MV-4-11 (cell line): ENCODE measurements around the gene ID4.

Experiments used
- DNase-seq: peaks from one replicate; lab custom pipeline; 2025; lab: John Stamatoyannopoulos, UW

The ID4 gene, protein sequence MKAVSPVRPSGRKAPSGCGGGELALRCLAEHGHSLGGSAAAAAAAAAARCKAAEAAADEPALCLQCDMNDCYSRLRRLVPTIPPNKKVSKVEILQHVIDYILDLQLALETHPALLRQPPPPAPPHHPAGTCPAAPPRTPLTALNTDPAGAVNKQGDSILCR

DNA sequence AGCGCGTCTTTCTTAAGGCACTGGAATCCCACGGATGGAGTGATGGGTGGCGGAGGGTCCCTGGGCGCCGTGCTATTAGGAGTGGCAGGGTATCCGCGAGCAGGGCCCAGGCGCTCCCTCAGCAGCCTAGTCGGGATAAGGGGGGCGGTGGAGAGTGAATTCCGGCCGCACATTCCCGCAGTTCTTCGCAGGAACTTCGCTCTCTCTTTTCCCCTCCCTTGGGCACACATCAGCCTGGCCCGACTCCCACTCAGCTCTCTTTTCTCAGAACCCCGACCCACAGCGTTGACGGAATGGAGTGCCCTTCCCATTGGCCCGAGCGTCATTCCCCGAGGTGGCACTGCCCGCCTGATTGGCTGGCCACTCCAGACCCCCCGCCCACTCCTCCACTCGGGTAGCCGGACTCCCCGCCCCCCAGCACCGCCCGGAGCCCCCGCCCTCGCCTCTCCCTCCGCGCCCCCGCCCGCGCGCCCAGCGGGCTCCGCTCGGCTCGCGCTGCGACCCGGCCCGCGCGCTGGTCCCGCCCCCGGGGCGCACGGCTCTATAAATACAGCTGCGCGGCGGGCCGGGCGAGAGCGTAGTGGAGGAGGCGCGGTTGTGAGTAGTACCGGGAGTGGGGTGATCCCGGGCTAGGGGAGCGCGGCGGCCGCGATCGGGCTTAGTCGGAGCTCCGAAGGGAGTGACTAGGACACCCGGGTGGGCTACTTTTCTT lies at the start of gene ID4:
ID4 (plus strand) TSS at position 572 of the 712 bp plus-strand sequence. CDS start 385 bp downstream, outside the sequence.
- DNase-seq, result no peak

DNA sequence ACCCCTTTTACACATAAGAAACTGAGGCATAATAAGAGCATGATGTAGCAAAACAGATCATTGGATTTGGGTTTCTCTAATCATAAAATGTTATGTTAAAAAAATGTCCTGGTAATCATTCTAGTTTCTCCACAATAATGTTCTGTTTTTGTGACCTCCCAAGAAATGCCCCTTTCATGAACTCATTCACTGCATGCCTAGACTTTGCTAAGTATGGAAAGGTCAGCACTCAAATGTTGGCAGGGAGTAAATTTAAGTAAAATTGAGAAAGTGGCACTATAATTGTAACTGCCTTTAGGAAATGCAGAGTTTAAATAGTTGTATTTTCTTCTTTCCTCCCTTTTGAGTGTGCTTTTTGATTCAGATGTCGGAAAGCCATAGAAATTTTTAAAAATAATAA lies 48.5 kb upstream of the ID4 start:
- DNase-seq, result no peak

DNA sequence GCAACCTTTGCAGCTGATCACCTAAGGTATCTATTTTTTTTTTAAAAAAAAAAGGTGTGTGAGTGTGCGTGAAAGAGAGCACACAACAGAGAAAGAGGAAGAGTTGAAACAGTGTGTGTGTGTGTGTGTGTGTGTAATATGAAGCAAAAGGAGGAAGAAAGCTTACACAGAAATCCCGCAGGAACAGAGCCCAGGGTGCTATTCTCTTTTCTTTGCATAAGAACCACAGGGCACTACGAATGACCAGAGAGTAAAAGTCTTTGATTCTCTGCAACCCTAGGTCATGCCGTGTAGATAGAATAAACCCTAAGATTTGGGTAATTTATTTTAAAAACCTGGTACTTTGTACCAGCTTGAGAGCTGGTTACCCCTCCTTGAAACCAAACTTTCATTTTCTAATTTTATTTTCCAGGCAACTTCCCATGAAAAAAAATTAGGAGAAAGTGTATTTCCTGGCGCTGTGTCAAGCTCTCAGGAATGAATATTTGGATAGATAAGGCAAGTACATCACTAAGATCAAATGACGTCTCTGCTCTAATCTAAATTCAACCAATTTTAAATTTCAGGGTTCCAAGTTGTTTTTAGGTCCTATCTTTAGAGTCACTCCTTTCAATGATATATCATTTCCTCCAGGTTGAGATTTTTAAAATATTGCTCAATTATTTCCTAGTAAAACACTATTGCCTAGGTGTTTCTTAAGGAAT lies 47.9 kb upstream of the ID4 start:
- DNase-seq, result peak; percentile 58

DNA sequence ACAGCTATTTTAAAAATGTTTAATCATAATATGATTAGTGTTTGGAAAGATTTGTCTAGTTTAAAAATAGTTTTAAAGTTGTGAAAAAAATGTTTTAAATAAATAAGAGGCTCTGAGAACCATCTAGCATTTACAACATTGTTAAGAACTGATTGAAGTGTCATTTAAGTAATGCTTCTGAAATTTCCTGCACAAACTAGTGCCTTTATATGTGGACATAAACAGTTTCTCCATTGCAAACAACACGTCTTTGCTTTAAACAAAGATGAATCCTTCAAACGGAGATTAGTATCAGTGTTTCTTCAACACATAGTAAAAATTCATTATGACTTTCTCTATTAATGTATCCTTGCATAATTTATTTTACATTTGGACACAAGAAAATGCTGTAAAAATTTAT lies 45.9 kb upstream of the ID4 start:
- DNase-seq, result no peak

DNA sequence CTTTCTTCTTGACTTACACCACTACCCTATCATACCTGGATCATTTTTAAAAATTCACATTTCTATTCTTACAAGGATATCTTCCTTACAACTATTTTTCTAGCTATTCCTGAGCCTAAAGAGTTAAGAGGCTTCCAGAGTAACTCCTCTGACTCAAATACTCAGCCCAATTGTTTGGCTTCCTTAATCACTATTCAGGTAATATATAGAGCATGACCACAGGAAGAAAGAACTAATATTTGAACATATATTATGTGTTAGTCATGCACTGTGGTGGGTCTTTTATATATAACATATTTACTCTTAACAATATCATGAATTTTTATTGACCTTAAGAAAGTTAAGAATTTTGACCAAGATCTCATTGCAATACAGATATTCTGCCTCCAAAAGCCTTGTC lies 42.0 kb upstream of the ID4 start:
- DNase-seq, result no peak

DNA sequence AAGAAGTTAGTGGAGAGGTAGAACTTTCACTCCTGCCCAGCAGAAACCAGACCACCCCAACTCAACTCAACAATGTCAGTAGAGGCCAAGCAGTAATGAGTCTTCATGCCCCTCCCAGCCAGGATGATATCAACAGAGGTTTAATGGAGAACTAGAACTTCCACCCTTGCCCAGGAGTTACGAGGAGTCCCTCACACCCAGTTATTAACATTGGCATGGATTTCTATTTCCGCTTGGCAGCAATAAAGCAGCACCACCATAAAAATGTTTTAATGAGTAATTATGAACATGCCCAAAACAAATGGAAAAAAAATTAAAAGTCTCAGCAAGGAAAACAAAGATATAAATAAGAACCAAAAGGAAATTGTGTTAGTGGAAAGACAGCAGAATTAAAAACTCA lies 40.7 kb upstream of the ID4 start:
- DNase-seq, result no peak

DNA sequence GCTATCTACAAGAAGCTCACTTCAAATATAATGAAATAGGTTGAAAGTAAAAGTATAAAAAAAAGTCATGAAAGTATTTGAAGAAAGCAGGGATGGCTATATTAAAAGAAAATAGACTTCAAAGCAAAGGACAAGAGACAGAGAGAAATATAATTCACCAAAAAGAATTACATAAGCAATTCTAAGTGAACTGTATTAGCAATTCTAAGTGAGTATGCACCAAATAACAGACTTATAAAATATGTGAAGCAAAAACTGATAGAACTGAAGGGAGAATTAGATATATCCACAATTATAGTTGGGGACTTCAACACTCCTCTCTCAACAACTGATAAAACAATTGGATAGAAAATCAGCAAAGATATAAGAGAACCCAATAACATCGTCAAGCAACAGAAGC lies 38.8 kb upstream of the ID4 start:
- no peak for DNase-seq

DNA sequence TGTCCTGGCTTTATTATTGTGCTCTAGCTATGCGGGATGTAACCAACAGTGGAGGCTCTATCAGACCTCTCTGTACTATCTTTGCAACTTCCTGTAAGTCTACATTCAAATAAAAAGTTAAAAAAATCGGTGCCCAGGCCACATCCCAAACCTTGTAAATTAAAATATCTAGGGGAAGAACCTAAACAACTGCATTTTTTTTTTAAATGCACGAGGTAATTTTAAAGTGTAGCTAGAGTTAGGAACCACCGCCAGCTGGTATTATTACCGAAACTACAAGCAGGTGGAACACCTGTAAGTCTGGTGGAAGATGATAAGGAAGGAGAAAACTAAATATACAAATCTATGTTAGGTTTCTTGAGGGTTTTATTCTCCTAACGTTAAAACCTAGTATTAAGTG lies 34.5 kb upstream of the ID4 start:
- DNase-seq, result no peak

DNA sequence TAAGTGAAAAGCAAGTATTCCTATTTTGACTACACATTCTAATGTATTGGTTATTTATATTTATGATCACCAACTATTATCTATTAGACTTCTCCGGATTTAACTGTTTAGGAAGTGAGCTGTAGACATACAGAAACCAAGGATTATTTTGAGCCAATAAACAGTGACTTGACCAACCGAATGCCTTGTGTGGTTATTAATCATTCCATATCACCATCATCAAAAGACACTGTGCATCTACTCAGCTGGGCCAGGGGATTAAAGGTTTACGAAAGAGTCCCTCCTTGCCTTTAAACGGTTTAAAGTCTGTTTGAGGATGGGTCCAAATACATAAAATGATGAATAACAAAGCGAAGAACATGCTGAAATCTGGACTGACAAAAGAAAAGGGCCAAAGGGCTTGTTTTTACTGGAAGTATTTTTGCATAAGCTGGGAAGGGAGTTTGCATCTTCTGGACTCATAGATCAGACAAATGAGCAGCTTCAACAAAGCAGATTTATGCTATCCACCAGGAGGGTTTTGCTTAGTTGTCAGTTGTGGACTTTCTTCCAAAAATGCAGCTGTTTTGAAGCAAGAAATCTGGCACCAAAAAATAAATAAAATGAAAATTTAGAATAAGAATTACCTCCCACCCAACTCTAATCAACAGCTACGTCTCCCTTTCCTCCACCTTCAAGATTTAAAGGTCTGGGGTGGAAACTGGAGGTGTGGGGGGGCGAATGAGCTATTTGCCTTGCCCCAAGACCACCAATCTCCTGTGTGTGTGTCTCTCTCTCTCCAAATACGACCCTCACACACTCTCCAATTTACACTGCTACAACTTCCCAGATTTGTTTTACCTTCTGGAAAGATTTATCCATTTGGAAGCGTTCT lies 33.6 kb upstream of the ID4 start:
- no peak for DNase-seq

DNA sequence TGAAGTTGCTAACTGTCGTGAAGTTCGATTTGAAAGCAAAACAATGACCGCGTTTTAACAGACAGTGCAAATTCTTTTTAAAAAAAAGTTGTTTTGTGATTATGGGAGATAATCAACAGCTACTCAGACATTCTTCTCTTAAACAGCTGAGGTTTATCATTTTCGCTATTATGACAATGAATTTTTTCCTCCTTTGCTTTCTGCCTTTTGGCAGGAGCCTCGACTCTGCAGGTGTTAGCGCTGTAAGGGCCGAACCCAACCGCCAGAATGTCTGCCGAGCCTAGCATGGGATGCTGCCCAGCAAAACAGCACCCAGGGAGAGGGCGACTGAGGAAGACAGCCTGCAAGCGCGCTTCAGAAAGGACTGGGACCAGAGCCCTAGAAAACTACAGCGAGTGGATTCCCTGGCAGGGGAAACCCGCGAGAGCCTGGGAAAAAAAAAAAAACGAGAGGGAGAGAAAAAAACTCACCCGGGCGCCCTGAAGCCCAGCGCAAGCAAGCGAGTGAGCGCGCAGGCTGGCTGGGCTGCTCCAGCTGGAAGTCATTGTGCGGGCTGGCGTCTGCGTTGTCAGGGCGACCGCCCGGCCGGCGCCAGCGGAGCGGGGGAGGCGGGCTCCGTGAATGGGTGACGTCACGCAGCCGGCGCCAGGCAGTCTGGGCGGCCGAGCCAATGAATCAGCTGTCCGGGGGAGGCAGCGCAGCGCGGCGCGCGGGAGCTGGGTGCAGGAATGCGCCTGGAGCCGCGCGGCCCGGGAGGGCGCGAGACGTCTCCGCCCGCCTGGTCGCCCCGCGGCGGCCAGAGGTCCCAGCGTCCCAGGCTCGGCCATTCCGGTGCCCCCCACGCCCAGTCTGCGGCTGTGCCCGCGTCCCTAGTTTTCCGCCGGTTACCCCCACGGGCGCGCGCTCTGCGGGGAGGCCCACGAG lies 32.7 kb upstream of the ID4 start:
- peak; percentile 79 for DNase-seq

DNA sequence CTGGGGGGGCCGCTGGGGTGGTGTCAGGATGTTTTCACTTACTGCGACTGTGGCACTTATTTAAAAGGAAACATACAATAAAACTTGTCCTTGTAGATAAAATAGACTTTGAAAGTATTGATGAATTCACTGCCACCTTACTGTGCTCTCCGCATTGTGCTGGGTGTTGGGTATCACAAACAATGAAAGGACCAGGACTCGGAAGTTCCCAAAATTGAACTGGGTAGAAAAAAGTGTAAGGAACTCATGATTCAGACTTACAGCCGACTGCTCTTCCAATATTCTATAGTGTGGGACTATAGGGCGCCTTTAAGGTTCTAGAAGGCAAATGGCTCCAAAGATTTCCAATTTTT lies 32.1 kb upstream of the ID4 start:
- DNase-seq, result no peak

DNA sequence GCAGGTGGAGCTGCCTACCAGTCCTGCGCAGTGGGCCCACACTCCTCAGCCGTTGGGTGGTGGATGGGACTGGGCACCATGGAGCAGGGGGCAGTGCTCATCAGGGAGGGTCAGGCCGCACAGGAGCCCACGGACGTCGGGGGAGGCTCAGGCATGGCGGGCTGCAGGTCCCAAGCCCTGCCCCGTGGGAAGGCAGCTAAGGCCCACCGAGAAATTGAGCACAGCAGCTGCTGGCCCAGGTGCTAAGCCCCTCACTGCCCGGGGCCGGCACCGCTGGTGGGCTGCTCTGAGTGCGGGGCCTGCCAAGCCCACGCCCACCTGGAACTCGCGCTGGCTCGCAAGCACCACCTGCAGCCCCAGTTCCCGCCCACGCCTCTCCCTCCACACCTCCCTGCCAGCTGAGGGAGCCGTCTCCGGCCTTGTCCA lies 30.2 kb upstream of the ID4 start:
- no peak for DNase-seq

DNA sequence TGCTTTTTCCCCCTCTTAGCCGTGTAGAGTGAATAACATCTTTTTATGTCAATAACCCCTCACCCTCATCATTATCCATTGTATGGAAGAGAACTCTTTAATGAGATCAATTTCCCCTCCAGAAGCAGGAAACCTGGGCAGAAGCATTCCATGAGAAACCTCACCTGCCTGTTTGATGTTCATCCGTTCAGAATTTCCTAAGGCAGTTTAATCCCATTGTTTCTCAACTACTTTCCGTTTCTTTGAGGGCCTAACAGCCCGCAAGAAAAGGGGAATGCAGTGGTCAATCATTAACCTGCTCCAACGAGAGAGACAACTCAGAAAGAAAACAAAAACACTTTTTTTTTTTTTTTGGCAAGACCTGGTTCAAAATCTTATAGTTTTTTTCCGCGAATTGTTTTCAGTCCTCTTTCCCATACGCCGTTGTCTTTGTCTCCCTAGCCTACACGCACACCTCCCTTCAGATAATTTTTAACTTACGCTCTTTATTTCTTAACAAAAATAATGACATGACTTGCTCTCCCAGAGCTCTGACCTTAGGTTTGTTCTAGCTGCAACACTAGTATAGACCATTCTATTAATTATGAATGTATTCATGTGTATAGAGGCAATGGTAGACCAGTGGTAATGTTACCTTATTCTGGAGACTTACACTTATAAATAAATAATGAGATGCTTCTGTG lies 25.6 kb upstream of the ID4 start:
- no peak for DNase-seq

DNA sequence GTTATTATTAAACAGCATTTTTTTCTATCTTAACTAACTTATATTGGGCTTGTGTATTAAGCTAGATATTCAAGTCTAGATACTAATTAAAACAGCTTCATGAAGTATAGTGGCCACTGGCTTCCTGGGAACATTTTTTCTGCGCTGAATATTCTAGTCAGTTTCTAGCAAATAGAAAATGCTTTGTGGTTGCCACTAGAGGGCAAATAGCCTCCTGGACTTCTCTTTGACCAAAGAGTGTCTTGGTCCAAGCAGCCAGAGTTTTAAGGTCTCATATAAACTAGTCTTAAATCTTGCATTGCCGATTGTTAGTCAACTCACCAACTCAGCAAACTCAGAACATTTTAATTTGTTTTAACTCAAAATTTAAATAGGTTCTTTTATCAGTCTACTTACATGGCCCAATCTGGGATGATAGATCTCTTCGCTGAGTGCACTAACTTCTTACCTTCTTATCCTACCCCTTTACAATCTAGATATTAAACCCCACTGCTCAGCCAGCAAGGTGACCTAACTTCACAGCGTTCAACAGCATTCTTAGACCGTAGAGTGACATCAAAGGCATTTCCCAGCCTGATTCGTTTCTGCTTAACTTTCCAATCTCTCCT lies 24.6 kb upstream of the ID4 start:
- no peak for DNase-seq

DNA sequence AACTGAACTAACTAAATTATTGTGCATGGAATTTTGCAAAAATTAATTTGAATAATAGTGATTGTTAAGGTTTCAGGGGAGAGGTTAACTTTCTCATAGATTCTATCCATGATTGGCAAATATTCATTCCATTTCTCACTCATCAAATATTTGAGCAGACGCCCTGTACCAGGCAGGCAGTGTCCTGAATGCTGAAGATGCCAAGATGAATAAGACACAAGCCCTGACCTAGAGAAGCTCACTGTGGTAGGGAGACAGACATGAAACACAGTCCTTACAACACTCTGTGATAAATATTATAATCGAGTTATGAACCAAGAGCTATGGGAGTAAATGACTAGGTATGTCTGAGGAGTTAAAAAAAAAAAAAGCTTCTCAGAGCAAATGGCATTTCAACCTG lies 18.4 kb upstream of the ID4 start:
- DNase-seq, result no peak

DNA sequence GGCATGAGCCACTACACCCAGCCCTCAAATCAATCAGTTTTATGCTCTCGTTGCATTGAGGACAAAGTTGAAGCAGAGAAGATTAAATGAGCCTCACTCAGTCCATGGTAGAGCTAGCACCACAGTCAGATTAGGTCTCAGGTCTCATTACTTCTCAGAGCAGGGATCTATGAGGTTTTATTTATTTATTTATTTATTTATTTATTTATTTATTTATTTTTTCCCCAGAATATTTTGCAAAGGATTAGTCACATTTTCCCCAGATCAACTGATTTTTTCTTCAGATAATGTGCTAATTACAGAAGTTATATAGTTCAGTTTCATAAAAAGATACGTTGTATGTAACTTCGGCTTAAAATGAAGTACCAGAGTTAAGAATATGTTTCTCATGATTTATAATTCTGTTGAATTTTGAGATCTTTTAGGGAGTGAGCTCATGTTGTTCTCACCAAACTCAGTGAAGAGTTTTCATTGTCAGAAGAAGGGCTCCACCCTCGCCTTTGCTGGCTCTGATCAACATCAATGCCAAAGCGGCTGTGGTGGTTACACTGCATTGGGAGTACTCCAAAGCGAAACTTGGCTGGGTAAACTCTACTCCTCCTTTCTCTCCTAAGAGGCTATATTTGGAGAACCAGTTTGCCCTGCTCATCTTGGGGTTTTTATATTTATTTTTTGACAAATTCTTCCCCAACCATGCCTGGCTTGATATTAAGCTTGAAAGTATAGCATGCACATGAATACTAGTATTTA lies 12.9 kb upstream of the ID4 start:
- no peak for DNase-seq

DNA sequence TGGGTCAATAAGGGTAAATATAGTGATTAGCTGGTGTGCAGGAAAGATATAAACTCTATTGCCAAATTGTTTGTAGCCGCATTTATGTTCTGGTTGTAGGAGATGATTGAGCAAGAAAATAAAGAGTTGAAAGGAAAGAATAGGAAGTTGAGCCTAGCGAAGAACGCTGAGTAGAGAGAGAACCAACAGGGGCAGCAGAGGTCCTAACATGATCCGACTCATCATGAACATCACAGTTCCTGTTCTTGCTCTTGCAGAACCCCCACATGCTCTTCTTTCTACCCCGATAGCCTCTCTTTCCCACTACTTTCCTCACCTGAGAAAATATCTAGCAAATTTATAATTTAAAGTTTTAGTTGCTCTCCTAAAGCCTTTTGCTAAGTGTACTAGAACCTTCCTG lies 9.9 kb upstream of the ID4 start:
- peak; percentile 26 for DNase-seq

DNA sequence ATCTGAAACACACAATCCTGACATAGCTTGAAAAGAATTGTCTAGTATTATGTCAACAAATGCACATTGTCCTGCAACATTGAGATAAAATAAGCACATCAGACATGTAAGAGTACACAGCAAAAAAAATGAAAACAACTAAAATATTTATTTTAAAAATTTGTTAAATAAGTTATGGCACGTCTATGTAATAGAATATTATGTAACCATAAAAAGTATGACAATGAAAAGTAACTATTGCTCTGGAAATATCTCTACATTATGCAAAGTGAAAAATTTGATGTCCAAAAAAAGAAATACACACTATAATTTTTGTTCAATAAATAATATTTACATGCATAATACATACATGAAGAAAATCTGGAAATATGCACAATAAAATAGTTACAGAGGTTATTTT lies 9.3 kb upstream of the ID4 start:
- DNase-seq, result no peak

DNA sequence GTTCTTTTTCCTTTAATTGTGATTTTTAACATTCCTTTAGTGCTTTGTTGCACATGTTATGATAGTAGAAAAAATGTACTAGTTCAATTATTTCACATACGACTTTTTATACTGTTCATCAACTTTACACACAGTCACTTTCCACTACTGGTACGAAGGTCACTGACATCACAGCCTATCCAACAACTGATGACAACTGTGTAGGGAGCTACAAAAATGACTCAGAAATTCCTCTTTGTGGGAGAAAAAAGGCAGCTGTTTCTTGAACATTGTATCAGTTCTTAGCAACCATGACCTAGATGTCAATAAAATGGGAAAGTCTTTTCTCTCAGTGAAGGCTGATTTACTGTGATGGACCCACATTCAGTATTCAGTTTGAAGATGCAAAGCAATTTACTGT lies 7.0 kb upstream of the ID4 start:
- no peak for DNase-seq

DNA sequence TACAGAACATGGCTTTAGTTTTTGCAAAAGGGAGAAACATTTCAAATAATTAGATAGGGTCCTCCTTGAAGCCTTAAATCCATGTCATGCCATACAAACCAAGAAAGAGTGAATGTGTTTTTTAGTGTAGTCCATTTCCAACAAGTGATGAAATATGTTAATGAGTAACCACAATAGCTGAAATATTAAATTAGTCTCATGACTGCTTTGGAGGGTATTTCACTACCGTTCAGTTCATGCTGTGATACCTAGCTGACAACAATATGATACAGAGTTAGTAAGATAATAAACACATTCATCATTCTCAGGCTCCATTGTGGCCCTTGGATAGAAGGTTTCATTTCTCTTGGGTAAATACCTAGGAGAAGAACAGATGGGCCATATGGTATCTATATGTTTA lies 5.8 kb upstream of the ID4 start:
- no peak for DNase-seq
